NAMALWA (cell line): ENCODE measurements around the gene PFKFB2.

Source experiments
- DNase-seq: peaks from one replicate; pipeline ENCODE4 v3.0.0-alpha.2; 2015; ENCODE audit warnings: low spot score

The PFKFB2 gene

GRCh38 chr1:207089627-207090355 lies 36.7 kb downstream of the PFKFB2 start:
- DNase-seq = no peak

DNA sequence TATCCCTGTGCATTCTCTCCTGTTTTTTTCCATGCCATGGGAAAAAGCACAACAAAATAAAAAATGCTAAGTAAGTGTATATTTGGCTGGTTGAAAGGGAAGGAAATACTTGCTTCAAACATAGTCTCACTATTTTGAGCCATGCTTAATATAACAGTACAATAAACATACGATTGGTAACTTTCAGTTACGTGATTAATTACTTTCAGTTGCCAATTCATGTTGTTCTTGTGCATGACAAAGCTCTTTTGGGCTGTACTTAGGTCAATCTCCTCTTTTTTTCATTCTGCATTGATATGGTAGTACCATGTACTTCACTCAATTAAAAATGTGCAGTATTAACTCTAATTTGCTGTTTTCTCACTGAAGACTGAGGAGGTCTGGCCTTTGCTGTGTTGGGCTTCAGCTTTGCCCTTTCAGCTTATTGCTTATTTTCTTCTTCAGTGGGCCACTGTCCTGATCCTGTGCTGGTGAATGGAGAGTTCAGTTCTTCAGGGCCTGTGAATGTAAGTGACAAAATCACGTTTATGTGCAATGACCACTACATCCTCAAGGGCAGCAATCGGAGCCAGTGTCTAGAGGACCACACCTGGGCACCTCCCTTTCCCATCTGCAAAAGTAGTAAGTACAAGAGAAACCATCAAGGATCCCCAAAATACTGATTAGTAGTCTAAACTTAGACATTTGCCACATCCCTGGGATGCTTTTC lies 38.3 kb downstream of the PFKFB2 start:
- DNase-seq = no peak

GRCh38 chr1:207093944-207094343 lies 40.9 kb downstream of the PFKFB2 start:
- no peak for DNase-seq

- DNase-seq = no peak
These were observed 44.8 kb downstream of the PFKFB2 start for GRCh38 chr1:207097871-207098324.

- DNase-seq = no peak
These were observed 48.6 kb downstream of the PFKFB2 start for GRCh38 chr1:207101720-207102119.

DNA sequence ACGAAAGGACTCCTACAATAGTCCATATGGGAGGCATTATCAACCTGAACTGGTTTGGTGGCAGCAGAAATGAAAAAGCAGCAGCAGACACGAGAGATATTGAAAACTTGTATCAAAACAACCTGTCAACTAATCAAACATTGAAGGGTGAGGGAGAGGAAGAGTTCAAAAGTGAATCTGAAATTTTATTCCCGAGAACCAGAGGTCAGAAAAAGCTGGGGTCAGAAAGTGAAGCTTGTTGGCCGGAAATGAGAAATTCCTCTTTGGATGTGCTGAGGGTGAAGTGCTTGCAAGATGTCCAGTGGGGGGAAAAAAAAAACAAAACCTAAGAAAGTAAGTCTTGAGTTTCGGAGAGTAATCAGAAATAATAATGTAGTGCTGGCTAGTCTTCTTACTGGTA lies 49.1 kb downstream of the PFKFB2 start:
- no peak for DNase-seq

- DNase-seq = no peak
These were observed 49.6 kb downstream of the PFKFB2 start for GRCh38 chr1:207102659-207103058.

- DNase-seq = no peak
These were observed 50.9 kb downstream of the PFKFB2 start, which contains the start of gene C4BPA for GRCh38 chr1:207103892-207104373. TSS of gene C4BPA (plus strand) at chr1:207104233. CDS start at chr1:207113026, 8,793 bp downstream.

- DNase-seq = no peak
These were observed 55.9 kb downstream of the PFKFB2 start for GRCh38 chr1:207109004-207109403.

GRCh38 chr1:207112616-207113296 lies 59.7 kb downstream of the PFKFB2 start:
- DNase-seq = no peak

DNA sequence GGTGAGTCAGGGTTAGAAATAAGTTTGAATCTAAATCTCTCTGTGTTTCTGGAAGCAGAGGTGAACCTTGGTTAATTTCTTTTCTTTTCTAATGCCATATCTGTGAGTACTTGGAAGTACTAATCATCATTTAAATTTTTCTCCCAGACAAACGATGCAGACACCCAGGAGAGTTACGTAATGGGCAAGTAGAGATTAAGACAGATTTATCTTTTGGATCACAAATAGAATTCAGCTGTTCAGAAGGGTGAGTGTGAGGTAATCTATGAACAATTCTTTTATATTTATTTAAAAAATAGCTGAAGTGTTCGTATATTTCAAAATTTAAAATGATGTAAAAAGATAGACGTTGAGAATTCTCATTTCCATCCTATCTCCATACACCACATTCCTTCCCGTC lies 62.2 kb downstream of the PFKFB2 start:
- no peak for DNase-seq

GRCh38 chr1:207124389-207124788 lies 71.3 kb downstream of the PFKFB2 start:
- DNase-seq = no peak

- no peak for DNase-seq
These were observed 75.4 kb downstream of the PFKFB2 start for GRCh38 chr1:207128336-207128921.

DNA sequence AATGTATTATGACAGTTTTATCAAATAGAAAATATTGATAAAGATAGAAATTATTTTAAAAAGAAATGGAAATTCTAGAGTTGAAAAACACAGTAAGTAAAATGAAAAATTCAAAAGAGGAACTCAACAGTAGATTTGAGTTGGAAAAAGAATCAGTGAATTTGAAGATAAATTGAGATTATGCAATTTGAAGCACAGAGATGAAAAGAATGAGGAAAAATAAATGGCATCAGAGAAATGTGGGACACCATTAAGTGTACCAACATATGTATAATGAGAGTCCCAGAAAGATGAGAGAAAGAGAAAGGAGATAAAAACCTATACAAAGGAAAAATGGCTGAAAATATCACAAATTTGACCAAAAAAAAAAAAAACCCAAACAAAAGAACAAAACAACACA lies 76.0 kb downstream of the PFKFB2 start:
- DNase-seq = no peak
